ENCODE results near the gene NOL12. TPM values are rescaled to one million over a fixed set of nuclear protein-coding genes. Genes with fewer than 3 reads are reported as not detected.

Gene NOL12
- total RNA-seq, 2 experiments from 2014 or later, result 49.9 to 53.3 TPM

DNA sequence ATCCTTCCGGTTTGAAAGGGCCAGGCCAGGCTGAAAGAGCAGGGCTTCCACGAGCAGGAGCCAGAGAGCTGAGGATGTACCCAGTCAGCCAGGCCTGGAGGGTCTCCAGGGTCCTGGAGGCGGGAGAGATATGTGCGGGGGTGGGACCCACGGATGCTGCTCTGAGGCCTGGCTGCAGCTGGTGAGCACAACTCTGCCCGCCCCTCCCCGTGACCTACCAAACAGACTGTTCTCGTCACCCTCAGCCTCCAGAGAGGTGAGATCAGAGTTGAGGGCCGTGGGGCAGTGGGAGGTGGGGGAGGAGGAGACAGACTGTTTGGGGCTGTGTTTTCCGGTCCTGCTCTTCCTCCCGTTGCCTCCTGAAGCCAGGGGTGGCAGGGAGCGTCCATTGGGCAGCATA, 52.9 kb downstream of the NOL12 start:
- Mint-ChIP-seq H3K9me3 (ENCODE audit: low read depth) (no peaks in the 10 kb centered on the region), H3K27ac (no peak overlapping the region), H3K4me3 (no peak overlapping the region), H3K36me3 (peaks cover 1% of the 10 kb centered on the region), H3K27me3 (no peaks in the 10 kb centered on the region), H3K4me1 (peaks cover 10% of the 10 kb centered on the region)
- CTCF ChIA-PET, result no interaction called here
- DNase-seq (no peak), ATAC-seq (no peak)

DNA sequence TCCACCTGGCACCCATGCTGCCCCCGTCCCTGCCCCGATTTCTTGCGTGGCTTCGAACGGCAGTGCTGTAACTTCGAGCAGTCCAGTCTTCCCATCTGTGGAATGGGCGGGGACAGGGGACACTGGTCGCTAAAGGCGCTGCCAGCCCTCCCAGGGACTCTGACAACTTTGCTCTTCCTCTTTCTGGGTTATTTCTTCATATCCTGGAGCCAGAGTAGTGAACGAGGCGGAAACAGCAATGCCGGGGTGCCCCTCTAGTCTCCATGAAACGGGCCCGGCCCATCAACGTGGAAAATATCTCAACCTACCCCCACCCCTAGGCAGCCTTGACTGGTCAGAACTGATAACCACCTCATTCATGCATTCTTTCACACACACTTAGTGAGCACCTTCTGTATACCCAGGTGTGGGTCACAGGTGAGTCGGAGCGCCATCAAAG, 53.5 kb downstream of the NOL12 start:
- H3K9me3 Mint-ChIP-seq (ENCODE audit: low read depth), result no peaks in the 10 kb centered on the region
- no peak for ATAC-seq
- peaks cover 15% of the 10 kb centered on the region for H3K4me1 Mint-ChIP-seq
- no peak overlapping the region for H3K4me3 Mint-ChIP-seq
- H3K36me3 Mint-ChIP-seq, result peaks cover 5% of the 10 kb centered on the region
- CTCF ChIA-PET, result no interaction called here
- no peak overlapping the region for H3K27ac Mint-ChIP-seq
- DNase-seq, result no peak
- no peaks in the 10 kb centered on the region for H3K27me3 Mint-ChIP-seq

DNA sequence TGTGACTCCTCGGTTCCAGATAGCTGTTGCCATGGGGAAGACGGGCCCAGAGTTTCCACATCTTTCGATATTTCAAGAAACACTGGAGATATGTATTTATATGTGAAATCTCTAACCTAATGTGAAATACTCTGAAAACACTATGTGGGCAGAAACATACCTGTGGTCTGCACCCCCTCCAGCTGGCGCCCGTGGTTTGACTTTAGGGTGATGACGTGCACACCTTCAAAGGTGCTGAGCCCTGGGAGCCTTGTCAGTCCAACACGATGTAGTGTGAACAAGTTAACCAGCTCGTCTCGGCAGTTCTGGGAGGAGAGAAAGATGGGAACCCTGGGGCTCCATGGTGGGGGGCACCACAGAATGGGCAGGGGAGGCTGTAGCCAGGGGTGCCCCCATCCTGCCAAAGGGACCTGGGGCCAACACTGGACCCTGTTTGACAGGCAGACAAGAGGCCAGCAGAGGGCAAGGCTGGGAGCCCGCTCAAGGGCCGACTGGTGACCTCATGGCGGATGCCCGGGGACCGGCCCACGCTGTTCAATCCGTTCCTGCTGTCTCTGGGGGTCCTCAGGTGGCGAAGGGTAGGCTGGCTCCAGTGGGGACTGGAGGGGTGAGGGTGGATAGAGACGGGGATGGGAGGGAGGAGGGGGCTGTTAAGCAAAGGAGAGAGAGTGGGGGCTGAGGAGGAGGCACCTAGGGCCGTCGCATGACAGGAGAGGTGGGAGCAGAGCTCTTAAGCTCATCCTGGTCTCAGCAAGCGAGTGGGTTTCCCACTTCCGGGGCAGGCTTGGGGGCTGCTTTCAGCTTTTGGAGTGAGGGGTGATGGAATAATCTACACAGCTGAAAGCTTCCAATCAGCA, 54.5 kb downstream of the NOL12 start:
- ATAC-seq, result no peak
- no peaks in the 10 kb centered on the region for H3K27me3 Mint-ChIP-seq
- no peak overlapping the region for H3K27ac Mint-ChIP-seq
- no peaks in the 10 kb centered on the region for H3K9me3 Mint-ChIP-seq (ENCODE audit: low read depth)
- no peak overlapping the region for H3K4me3 Mint-ChIP-seq
- peaks cover 22% of the 10 kb centered on the region for H3K4me1 Mint-ChIP-seq
- CTCF ChIA-PET, result interaction anchor here (1.1 kb wide), 1 partner anchor 225 kb away, joined by 3 read pairs; no protein-coding TSS in a partner anchor
- no peak for DNase-seq
- H3K36me3 Mint-ChIP-seq, result peaks cover 5% of the 10 kb centered on the region

DNA sequence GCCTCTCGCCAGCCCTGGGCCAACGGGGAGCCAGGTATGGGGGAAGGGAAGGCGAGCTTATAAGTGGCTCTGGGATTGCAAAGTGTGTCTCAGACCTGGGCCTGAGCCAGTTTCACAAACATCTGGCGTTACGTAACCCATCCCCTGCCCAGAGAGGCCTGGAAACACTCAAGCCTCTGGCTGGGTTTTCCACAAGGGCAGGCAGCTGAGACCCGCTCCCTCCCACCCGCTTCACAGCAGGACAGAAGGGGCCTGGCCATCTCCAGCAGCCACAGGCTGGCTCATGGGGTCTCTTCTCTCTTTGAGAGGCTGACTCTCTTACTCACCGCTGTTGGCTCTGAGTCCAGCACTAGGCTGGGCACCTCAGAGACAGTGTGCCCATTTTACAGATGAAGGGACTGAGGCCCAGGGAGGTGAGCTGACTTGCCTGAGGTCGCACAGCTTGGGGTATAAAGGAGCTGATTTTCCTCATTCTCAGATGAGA, 55.2 kb downstream of the NOL12 start:
- ATAC-seq (no peak), DNase-seq (no peak)
- H3K4me3 Mint-ChIP-seq, result no peak overlapping the region
- H3K4me1 Mint-ChIP-seq, result peaks cover 22% of the 10 kb centered on the region
- H3K27ac Mint-ChIP-seq, result no peak overlapping the region
- no peaks in the 10 kb centered on the region for H3K9me3 Mint-ChIP-seq (ENCODE audit: low read depth)
- H3K36me3 Mint-ChIP-seq, result peaks cover 5% of the 10 kb centered on the region
- CTCF ChIA-PET, result interaction anchor here (1.1 kb wide), 1 partner anchor 224 kb away, joined by 3 read pairs; no protein-coding TSS in a partner anchor
- H3K27me3 Mint-ChIP-seq, result no peaks in the 10 kb centered on the region

DNA sequence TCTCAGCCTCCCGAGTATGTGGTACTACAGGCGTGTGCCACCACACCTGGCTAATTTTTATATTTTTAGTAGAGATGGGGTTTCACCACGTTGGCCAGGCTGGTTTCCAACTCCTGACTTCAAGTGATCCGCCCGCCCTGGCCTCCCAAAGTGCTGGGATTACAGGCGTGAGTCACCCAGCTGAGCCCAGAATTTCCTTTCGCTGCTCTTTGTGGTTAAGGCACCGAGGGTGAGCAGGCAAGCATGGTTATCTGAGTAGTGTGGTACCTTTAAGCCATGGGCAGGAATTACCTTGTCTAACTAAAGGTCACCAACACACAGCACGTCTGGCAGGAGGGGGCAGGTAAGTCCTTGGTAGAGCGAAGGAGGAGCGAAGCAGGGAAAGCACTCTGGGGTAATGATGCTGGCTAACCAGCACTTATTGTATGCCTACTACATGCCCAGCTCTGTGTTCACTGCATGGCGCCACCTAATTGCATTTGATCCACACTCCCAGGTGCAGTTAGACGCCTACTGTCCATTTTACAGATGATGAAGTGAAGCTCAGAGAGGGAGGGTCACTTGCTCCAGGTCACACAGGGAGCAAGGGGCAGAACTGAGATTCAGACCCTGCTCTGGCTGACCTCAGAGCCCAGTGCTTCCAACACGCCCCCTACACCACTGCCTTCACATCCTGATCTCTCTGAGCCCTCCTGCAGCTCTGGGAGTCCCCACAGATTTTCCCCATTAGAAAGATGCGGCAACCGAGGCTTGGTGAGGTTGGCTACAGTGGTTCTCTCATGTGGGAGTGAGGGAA, 56.4 kb downstream of the NOL12 start:
- CTCF ChIA-PET, result interaction anchor here (1.8 kb wide), 1 partner anchor 135 kb away, joined by 6 read pairs; no protein-coding TSS in a partner anchor
- no peaks in the 10 kb centered on the region for H3K9me3 Mint-ChIP-seq (ENCODE audit: low read depth)
- H3K4me3 Mint-ChIP-seq, result no peak overlapping the region
- no peak for DNase-seq
- H3K27ac Mint-ChIP-seq, result no peak overlapping the region
- peaks cover 5% of the 10 kb centered on the region for H3K36me3 Mint-ChIP-seq
- H3K27me3 Mint-ChIP-seq, result no peaks in the 10 kb centered on the region
- peaks cover 29% of the 10 kb centered on the region for H3K4me1 Mint-ChIP-seq
- no peak for ATAC-seq

Other genes with a start within 250 kb of the NOL12 start
- 100 to 1,000 TPM; 196 to 220 TPM for gene MFNG, start 200.0 kb upstream of the NOL12 start, total RNA-seq
- under 1 TPM in 1 of 2 experiments, not detected in 1; 0.16 TPM for gene CARD10, start 166.9 kb upstream of the NOL12 start, total RNA-seq
- gene CDC42EP1, start 125.9 kb upstream of the NOL12 start, total RNA-seq, result under 1 TPM; 0.42 to 0.47 TPM
- gene LGALS2, start 106.3 kb upstream of the NOL12 start, total RNA-seq, result not detected
- 10 to 100 TPM; 76.9 to 85.9 TPM for gene GGA1, start 77.5 kb upstream of the NOL12 start, total RNA-seq
- gene SH3BP1, start 46.7 kb upstream of the NOL12 start, total RNA-seq, result 100 to 1,000 TPM; 231 to 275 TPM
- gene PDXP, start 27.6 kb upstream of the NOL12 start, total RNA-seq, result 10 to 100 TPM; 25.9 to 32.6 TPM
- gene LGALS1, start 10.7 kb upstream of the NOL12 start, total RNA-seq, result 1,000 to 10,000 TPM; 1,392 to 1,515 TPM
- gene TRIOBP, start 10.7 kb downstream of the NOL12 start, total RNA-seq, result 10 to 100 TPM; 42.0 to 55.2 TPM
- 10 to 100 TPM; 14.9 to 18.3 TPM for gene GCAT, start 121.6 kb downstream of the NOL12 start, total RNA-seq
- not detected for gene GALR3, start 137.0 kb downstream of the NOL12 start, total RNA-seq
- 10 to 100 TPM; 27.2 to 31.2 TPM for gene ANKRD54, start 158.0 kb downstream of the NOL12 start, total RNA-seq
- 100 to 1,000 TPM; 218 to 370 TPM for gene EIF3L, start 163.1 kb downstream of the NOL12 start, total RNA-seq
- gene MICALL1, start 220.0 kb downstream of the NOL12 start, total RNA-seq, result 10 to 100 TPM; 19.7 to 23.1 TPM